Duodenal mucosa (tissue), 2 donors: ENCODE measurements around the gene LY9.

ENCODE experiments used
- H3K27ac ChIP-seq: one replicate; pipeline ENCODE4 v1.7.0; 2013; ENCODE audit warnings: low read depth, low read length
- H3K27me3 ChIP-seq, 2 donors: one replicate each; pipeline ENCODE4 v1.7.0; 2013; ENCODE audit warnings: low read length in 2 of 2, control low read depth in 1 of 2; ENCODE audit not compliant: insufficient read depth in 2 of 2, control insufficient read depth in 1 of 2
- H3K36me3 ChIP-seq, 2 donors: one replicate each; pipeline ENCODE4 v1.7.0; 2013; ENCODE audit warnings: low read length in 2 of 2, control low read depth in 1 of 2; ENCODE audit not compliant: insufficient read depth in 2 of 2, control insufficient read depth in 1 of 2
- H3K4me1 ChIP-seq, 2 donors: one replicate each; pipeline ENCODE4 v1.7.0; 2013; ENCODE audit warnings: low read length in 2 of 2, control low read depth in 1 of 2; ENCODE audit not compliant: insufficient read depth in 2 of 2, control insufficient read depth in 1 of 2
- H3K4me3 ChIP-seq, 2 donors: one replicate each; pipeline ENCODE4 v1.7.0; 2013; ENCODE audit warnings: low read length in 2 of 2, low read depth in 1 of 2
- H3K9ac ChIP-seq, 2 donors: one replicate each; pipeline ENCODE4 v1.7.0; 2013; ENCODE audit warnings: low read length in 2 of 2, low read depth in 1 of 2
- H3K9me3 ChIP-seq, 2 donors: one replicate each; pipeline ENCODE4 v1.7.0; 2013; ENCODE audit warnings: low read length in 2 of 2, control low read depth in 1 of 2; ENCODE audit not compliant: control insufficient read depth in 1 of 2

Gene LY9

DNA sequence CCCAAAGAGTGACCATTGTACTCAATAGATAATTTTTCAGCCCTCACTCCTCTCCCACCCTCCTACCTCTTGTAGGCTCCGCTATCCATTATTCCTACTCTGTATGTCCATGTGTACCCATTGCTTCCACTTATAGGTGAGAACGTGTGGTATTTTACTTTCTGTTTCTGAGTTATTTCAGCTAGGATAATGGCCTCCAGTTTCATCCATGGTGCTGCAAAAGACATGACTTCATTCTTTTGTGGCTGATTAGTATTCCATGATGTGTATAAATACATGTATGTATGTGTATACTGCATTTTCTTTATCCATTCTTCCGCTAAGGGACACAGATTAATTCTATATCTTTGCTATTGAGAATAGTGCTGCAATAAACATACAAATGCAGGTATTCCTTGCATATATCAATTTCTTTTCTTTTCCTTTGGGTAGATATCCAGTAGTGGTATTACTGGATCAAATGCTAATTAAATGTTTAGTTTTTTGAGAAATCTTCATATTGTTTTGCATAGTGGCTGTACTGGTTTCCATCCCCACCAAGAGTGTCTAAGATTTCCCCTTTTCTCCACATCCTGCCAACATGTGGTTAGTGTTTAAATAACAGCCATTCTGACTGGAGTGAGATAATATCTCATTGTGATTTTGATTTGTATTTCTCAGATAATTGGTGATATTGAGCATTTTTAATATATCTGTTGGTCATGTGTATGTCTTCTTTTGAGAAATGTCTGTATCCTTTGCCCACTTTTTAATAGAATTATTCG lies 4.9 kb downstream of the LY9 start:
- no peak overlapping the region for H3K27ac ChIP-seq
- peak overlapping the region in 1 of 2 donors; percentile 40 for H3K4me3 ChIP-seq
- no peaks in the 10 kb centered on the region for H3K36me3 ChIP-seq
- H3K9me3 ChIP-seq = no peaks in the 10 kb centered on the region
- peaks cover 0 to 7% of the 10 kb centered on the region in 2 donors for H3K4me1 ChIP-seq
- no peaks in the 10 kb centered on the region for H3K27me3 ChIP-seq
- H3K9ac ChIP-seq = no peak overlapping the region

DNA sequence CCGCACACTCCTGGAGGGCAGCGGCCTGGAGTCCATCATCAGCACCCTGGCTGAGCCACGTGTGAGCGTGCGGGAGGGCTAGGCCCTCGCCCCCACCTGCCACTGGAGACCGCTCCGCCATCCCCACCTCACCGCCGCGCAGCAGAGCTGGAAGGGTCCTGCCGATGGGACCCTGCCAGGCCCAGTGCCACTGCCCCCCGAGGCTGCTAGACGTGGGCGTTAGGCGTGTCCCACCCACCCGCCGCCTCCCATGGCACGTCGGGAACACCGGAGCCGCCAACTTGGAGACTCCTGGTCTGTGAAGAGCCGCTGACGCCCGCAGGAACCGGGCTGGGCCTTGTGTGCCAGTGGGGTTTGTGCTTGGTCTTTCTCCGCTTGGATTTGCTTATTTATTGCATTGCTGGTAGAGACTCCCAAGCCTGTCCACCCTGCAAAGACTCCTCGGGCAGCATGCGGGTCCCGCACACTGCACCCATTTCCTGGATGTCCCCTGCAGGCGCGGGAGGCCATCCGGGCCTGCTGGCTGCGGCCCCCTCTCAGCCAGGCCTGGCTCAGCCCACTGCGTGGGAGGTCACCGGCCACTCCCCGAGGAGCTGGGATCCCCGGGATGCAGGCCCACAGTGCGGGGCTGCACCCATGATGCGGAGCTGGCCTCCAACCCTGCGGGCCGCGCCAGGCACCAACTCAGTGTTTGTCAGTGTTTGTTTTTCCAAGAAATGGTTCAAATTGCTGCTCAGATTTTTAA lies 6.0 kb downstream of the LY9 start:
- no peak overlapping the region for H3K4me3 ChIP-seq
- H3K27ac ChIP-seq = no peak overlapping the region
- no peak overlapping the region for H3K9ac ChIP-seq
- H3K4me1 ChIP-seq = peaks cover 0 to 7% of the 10 kb centered on the region in 2 donors
- no peaks in the 10 kb centered on the region for H3K27me3 ChIP-seq
- H3K9me3 ChIP-seq = peaks cover 0 to under 1% of the 10 kb centered on the region in 2 donors
- H3K36me3 ChIP-seq = no peaks in the 10 kb centered on the region

DNA sequence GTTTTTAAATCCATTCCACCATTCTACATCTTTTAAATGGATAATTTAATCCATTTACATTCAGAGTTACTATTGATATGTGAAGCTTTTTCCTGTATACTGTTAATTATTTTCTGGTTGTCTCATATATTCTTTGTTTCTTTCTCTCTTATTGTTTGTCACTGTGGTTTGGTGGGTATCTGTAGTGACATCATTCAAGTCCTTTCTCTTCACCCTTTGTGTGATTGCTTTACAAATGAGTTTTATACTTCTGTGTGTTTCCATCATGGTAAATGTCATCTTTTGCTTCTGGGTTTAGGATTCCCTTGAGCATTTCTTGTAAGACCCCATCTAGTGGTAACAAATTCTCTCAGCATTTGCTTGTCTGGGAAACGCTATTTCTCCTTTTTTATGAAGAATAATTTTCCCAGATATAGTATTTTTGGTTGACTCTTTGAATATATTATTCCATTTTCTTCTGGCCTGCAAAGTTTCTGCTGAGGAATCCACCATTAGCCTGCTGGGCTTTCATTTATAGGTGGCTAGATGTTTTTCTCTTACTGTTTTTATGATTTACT lies 10.2 kb downstream of the LY9 start:
- no peak overlapping the region for H3K27ac ChIP-seq
- no peaks in the 10 kb centered on the region for H3K4me1 ChIP-seq
- H3K9ac ChIP-seq = no peak overlapping the region
- no peak overlapping the region for H3K4me3 ChIP-seq
- no peaks in the 10 kb centered on the region for H3K27me3 ChIP-seq
- peaks cover 0 to 3% of the 10 kb centered on the region in 2 donors for H3K9me3 ChIP-seq
- H3K36me3 ChIP-seq = no peaks in the 10 kb centered on the region

DNA sequence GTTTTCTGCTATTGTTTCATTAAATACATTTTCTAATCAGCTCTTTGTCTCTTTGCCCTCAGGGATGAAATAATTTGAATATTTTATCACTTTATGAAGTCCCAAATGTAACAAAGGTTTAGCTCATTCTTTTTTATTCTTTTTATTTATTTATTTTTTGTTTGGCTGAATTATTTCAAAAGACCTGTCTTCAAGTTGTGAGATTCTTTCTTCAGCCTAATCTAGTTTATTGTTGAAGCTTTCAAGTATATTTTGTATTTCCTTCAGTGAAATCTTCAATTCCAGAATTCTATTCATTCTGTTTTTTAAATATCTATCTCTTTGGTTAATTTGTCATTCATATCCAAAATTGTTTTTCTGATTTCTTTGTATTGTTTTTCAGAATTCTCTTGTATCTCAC lies 10.8 kb downstream of the LY9 start:
- no peaks in the 10 kb centered on the region for H3K27me3 ChIP-seq
- H3K9ac ChIP-seq = no peak overlapping the region
- no peak overlapping the region for H3K27ac ChIP-seq
- H3K4me1 ChIP-seq = no peaks in the 10 kb centered on the region
- H3K9me3 ChIP-seq = peaks cover 0 to 3% of the 10 kb centered on the region in 2 donors
- H3K4me3 ChIP-seq = no peak overlapping the region
- no peaks in the 10 kb centered on the region for H3K36me3 ChIP-seq

DNA sequence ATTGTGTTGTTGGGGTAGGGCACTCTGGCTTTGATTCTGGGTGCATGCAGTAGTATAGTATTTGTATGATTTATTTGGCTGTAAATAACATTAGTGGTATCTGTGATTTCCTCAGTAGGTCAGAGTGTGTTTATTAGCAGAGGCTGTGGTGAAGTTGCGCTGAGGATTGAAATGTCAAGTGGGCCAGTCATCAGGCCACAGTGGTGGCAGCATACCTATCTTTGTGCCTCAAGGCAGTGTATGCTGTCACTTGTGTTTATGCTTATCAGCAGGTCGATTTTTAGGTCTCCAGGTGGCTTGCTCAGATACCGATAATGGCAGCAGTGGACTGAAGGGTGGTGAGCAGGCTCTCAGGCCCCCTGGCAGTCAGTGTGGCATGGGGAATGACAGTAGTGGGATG lies 11.3 kb downstream of the LY9 start:
- Histone ChIP-seq H3K36me3 (no peaks in the 10 kb centered on the region), H3K4me1 (no peaks in the 10 kb centered on the region), H3K9ac (no peak overlapping the region), H3K27ac (no peak overlapping the region), H3K27me3 (no peaks in the 10 kb centered on the region), H3K9me3 (peaks cover 0 to 3% of the 10 kb centered on the region in 2 donors), H3K4me3 (no peak overlapping the region)

DNA sequence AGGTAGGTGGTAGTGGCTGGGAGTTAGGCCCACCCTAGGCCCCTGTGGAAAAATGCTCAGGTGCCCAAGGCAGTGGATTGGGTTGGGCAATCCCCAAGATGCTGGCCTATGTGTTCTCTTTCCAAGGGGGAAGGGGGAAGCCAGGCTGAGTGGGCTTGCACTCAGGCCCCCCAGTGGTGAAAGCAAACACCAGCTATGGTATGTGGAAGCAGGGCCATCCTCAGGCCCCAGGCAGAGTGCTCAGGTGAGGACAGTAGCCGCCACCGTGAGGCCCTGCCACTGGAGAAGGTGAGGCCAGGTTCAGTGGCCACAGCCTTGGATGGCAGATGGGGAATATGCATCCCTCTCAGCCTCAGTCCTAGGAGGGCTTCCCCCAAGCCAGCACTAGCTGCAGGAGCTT lies 11.8 kb downstream of the LY9 start:
- Histone ChIP-seq H3K9ac (no peak overlapping the region), H3K4me1 (no peaks in the 10 kb centered on the region), H3K9me3 (peaks cover 0 to 3% of the 10 kb centered on the region in 2 donors), H3K27ac (no peak overlapping the region), H3K4me3 (no peak overlapping the region), H3K36me3 (no peaks in the 10 kb centered on the region), H3K27me3 (no peaks in the 10 kb centered on the region)

DNA sequence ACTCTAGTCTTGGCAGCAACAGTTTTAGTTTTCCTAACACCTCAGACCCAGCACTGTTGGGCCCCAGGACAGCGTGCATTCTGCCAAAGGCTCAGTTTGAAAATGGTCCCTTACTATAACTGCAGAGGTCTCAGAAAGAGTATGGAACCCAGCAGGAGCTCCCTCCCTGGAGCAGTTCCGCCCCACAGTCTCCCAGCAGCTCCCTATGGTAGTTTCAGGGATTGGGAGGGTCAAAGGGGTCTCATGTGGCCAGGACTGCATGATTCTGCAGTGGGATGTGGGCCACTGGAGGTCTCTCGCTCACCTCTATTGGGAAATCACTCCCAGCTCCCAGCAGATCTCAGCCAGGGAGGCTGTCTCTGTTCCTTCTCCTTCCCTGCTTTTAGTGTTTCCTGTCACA lies 12.3 kb downstream of the LY9 start:
- Histone ChIP-seq H3K9ac (no peak overlapping the region), H3K27ac (no peak overlapping the region), H3K4me3 (no peak overlapping the region), H3K4me1 (peaks cover 0 to 4% of the 10 kb centered on the region in 2 donors), H3K36me3 (no peaks in the 10 kb centered on the region), H3K9me3 (peaks cover 0 to 3% of the 10 kb centered on the region in 2 donors), H3K27me3 (no peaks in the 10 kb centered on the region)

DNA sequence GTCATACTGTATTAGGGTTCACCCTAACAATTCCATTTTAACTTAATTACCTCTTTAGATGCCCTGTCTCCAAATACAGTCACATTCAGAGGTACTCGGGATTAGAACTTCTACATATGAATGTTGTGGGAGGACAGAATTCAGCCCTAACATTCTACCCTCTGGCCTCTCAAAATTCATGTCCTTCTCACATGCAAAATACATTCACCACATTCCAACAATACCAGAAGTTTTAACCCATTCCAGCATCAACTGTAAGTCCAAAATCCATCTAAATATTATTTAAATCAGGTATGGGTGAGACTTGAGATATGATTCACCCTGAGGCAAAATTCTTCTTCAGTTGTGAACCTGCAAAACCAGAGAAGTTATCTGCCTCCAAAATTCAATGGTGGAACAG lies 14.5 kb downstream of the LY9 start:
- Histone ChIP-seq H3K9ac (no peak overlapping the region), H3K9me3 (peaks cover 0 to 3% of the 10 kb centered on the region in 2 donors), H3K4me1 (peaks cover 0 to 8% of the 10 kb centered on the region in 2 donors), H3K4me3 (no peak overlapping the region), H3K27ac (no peak overlapping the region), H3K36me3 (no peaks in the 10 kb centered on the region), H3K27me3 (no peaks in the 10 kb centered on the region)

DNA sequence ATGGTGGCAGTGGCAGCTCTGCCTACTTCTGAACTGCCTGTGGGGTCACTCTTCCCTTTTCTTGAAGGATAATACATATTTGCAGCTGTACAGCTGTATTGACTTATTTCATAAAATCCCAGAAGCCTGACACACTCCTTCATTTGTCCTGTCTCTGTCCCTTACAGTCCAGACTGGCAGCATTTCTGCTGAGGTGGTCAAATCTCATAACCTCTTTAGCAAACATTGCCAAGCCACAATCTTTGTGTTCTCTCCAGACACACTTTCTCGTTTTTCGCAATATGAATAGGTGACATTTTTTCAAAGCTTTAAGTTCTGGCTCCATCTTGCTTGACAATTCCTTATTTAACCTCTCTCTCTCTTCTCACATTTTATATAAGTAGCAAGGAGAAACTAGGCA lies 15.2 kb downstream of the LY9 start:
- Histone ChIP-seq H3K27ac (no peak overlapping the region), H3K36me3 (no peaks in the 10 kb centered on the region), H3K9ac (no peak overlapping the region)

DNA sequence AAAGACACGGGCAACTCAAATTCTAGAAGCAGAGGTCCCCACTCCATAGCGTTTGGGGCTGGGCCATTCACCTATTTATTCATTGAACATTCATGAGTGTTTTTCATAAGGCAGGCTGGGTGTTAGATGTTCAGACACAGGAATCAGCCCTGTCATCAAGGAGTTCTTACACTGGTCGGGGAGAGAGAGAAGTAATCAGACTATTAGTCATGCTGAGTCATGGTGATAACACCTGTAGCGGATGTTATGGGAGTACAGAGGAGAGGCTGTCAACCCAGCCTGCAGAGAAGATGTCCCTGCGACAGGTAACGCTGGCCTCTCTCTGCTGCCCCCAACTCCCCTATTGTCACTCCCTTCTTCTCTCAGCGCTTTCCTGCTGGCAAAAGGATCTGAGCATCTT lies 17.2 kb downstream of the LY9 start:
- H3K4me1 ChIP-seq = peaks cover 0 to 8% of the 10 kb centered on the region in 2 donors
- no peaks in the 10 kb centered on the region for H3K9me3 ChIP-seq
- no peak overlapping the region for H3K27ac ChIP-seq
- no peak overlapping the region for H3K9ac ChIP-seq
- H3K27me3 ChIP-seq = no peaks in the 10 kb centered on the region
- no peaks in the 10 kb centered on the region for H3K36me3 ChIP-seq
- H3K4me3 ChIP-seq = no peak overlapping the region

More for the DNA sequence above, 15.2 kb downstream of the LY9 start:
- H3K27me3 ChIP-seq = no peaks in the 10 kb centered on the region
- peaks cover 0 to 8% of the 10 kb centered on the region in 2 donors for H3K4me1 ChIP-seq
- peaks cover 0 to 3% of the 10 kb centered on the region in 2 donors for H3K9me3 ChIP-seq
- no peak overlapping the region for H3K4me3 ChIP-seq
